Hepatocyte (in vitro differentiated cells): ENCODE measurements around the gene MORC2. TPM values are rescaled to one million over a fixed set of nuclear protein-coding genes. Genes with fewer than 3 reads are reported as not detected.

Experiments
- DNase-seq: peaks from one replicate; pipeline ENCODE4 v3.0.0-alpha.2; 2016; ENCODE audit warnings: low spot score
- H2AFZ ChIP-seq: fragments of 200-600 bp; sonication (generic); 2 replicates; pipeline ENCODE4 v1.6.0; 2016; ENCODE audit warnings: antibody characterized with exemption, mild to moderate bottlenecking
- H3K27ac ChIP-seq: fragments of 200-600 bp; sonication (generic); 2 replicates; pipeline ENCODE4 v1.5.1; 2016; ENCODE audit warnings: mild to moderate bottlenecking
- H3K27me3 ChIP-seq: fragments of 200-600 bp; sonication (generic); 2 replicates; pipeline ENCODE4 v1.6.1; 2016
- H3K36me3 ChIP-seq: fragments of 200-600 bp; sonication (generic); replicated peaks from 2 replicates; pipeline ENCODE4 v1.5.1; 2016; ENCODE audit warnings: low read depth; ENCODE audit not compliant: insufficient read depth
- H3K4me1 ChIP-seq: fragments of 200-600 bp; sonication (generic); 2 replicates; pipeline ENCODE4 v1.5.1; 2016; ENCODE audit warnings: mild to moderate bottlenecking, moderate library complexity; ENCODE audit not compliant: insufficient read depth
- H3K4me2 ChIP-seq: fragments of 200-600 bp; sonication (generic); 2 replicates; pipeline ENCODE4 v1.6.0; 2016
- H3K4me3 ChIP-seq: fragments of 200-600 bp; sonication (generic); 2 replicates; pipeline ENCODE4 v1.5.1; 2016; ENCODE audit warnings: mild to moderate bottlenecking
- H3K79me2 ChIP-seq: fragments of 200-600 bp; sonication (generic); 2 replicates; pipeline ENCODE4 v1.6.0; 2017; ENCODE audit warnings: mild to moderate bottlenecking
- H3K9me2 ChIP-seq: fragments of 200-600 bp; sonication (generic); replicated peaks from 2 replicates; pipeline ENCODE4 v1.6.0; 2017; ENCODE audit warnings: mild to moderate bottlenecking; ENCODE audit not compliant: insufficient read depth
- H3K9me3 ChIP-seq: fragments of 200-600 bp; sonication (generic); 2 replicates; pipeline ENCODE4 v1.5.1; 2016; ENCODE audit warnings: low read depth, mild to moderate bottlenecking
- H4K20me1 ChIP-seq: fragments of 200-600 bp; sonication (generic); 2 replicates; pipeline ENCODE4 v1.6.0; 2016; ENCODE audit warnings: mild to moderate bottlenecking; ENCODE audit not compliant: insufficient read depth, poor library complexity, severe bottlenecking
- EZH2 ChIP-seq: fragments of 200-600 bp; sonication (generic); IDR thresholded peaks from 2 replicates; pipeline ENCODE4 v1.6.1; 2016; ENCODE audit warnings: antibody characterized with exemption, mild to moderate bottlenecking, borderline replicate concordance
- EZH2phosphoT487 ChIP-seq: fragments of 200-600 bp; sonication (generic); IDR thresholded peaks from one replicate; pipeline ENCODE4 v1.6.1; 2018; ENCODE audit warnings: antibody characterized with exemption, mild to moderate bottlenecking, low read depth, moderate library complexity; ENCODE audit not compliant: unreplicated experiment, severe bottlenecking
- WGBS: methylation state at CpG from one replicate; pipeline ENCODE4 v1.1.6; 2016; ENCODE audit warnings: low lambda C conversion rate; ENCODE audit errors: missing lambda C conversion rate; 5-methylcytosine and 5-hydroxymethylcytosine counted together
- polyA plus RNA-seq: library from polyadenylated mRNA; unstranded; fragments of >200 nt; fragmentation: Nextera tagmentation; extraction: Ambion mirVana; gene quantifications from 2 replicates; pipeline ENCODE4 v1.2.1, GENCODE V29; 2016
- total RNA-seq: library from RNA; depleted of rRNA; stranded (reverse); fragments of >200 nt; gene quantifications from 2 replicates; pipeline ENCODE4 v1.2.3, GENCODE V29; 2014
- TF ChIP-seq, protein P1 (sequence below): fragments of 200-600 bp; sonication (generic); IDR thresholded peaks from 2 replicates; pipeline ENCODE4 v1.5.1; 2016; ENCODE audit warnings: antibody characterized with exemption, mild to moderate bottlenecking; ENCODE audit not compliant: poor library complexity

The MORC2 gene
- total and polyA plus RNA-seq, 2 experiments from 2014 or later = 15.6 to 24.0 TPM

DNA sequence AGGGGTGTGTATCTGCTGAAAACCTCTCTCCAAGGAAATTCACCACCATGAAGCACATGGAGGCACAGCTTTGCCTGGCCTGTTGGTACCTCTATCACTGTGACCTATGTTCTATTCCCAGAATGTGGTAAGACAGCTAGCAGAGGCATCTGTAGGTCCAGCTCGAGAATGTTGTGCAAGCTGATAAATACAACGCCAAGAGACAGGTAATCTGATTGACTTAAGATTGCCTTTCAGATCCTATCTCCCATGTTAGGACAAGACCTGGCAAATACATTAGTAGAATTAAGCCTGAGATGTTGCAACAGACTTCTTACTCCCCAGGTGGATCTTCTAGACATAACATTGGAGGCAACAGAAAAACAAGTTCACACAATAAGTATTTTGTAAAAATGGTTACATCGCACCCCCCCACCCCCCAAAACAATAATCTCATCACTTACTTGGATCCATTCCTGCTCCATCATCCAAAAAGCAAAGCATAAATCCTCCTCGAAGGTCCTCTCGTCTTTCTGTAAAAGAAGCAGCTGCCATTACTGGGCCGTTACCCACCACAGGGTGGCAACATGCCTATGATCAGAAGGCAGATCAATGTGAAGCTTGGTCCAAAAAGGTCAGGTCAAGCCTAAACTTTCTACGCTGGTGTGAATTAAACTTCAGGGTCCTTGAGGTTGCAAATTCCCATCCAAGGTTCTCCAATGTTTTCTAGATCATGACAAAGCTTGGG, 18.5 kb downstream of the MORC2 start:
- H3K9me2 ChIP-seq = no peaks in the 10 kb centered on the region
- H3K9me3 ChIP-seq = no peaks in the 10 kb centered on the region
- no peak overlapping the region for H3K4me3 ChIP-seq
- peaks cover 3% of the 10 kb centered on the region for H3K36me3 ChIP-seq
- WGBS = 83% methylated on average over 7 of the region's 7 CpGs
- H4K20me1 ChIP-seq = no peaks in the 10 kb centered on the region
- no peak overlapping the region for H3K4me2 ChIP-seq
- H2AFZ ChIP-seq = no peak overlapping the region
- no peak for DNase-seq
- TF ChIP-seq, protein P1, sequence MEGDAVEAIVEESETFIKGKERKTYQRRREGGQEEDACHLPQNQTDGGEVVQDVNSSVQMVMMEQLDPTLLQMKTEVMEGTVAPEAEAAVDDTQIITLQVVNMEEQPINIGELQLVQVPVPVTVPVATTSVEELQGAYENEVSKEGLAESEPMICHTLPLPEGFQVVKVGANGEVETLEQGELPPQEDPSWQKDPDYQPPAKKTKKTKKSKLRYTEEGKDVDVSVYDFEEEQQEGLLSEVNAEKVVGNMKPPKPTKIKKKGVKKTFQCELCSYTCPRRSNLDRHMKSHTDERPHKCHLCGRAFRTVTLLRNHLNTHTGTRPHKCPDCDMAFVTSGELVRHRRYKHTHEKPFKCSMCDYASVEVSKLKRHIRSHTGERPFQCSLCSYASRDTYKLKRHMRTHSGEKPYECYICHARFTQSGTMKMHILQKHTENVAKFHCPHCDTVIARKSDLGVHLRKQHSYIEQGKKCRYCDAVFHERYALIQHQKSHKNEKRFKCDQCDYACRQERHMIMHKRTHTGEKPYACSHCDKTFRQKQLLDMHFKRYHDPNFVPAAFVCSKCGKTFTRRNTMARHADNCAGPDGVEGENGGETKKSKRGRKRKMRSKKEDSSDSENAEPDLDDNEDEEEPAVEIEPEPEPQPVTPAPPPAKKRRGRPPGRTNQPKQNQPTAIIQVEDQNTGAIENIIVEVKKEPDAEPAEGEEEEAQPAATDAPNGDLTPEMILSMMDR = no peak
- H3K27ac ChIP-seq = no peak overlapping the region
- H3K27me3 ChIP-seq = no peaks in the 10 kb centered on the region
- no peaks in the 10 kb centered on the region for H3K4me1 ChIP-seq
- peaks cover 12% of the 10 kb centered on the region for H3K79me2 ChIP-seq

GRCh38 chr22:30948930-30949342, 19.6 kb downstream of the MORC2 start:
- TF ChIP-seq EZH2phosphoT487 = no peak
- TF ChIP-seq, protein P1 = no peak
- no peak for TF ChIP-seq EZH2
- H3K79me2 ChIP-seq = peaks cover 12% of the 10 kb centered on the region
- no peaks in the 10 kb centered on the region for H3K27me3 ChIP-seq
- peaks cover 3% of the 10 kb centered on the region for H3K36me3 ChIP-seq
- H3K4me1 ChIP-seq = no peaks in the 10 kb centered on the region
- 71% methylated on average over 3 of the region's 3 CpGs for WGBS
- H3K9me3 ChIP-seq = no peaks in the 10 kb centered on the region
- no peak for DNase-seq
- H2AFZ ChIP-seq = no peak overlapping the region
- H4K20me1 ChIP-seq = no peaks in the 10 kb centered on the region
- no peak overlapping the region for H3K4me3 ChIP-seq
- H3K9me2 ChIP-seq = no peaks in the 10 kb centered on the region
- H3K27ac ChIP-seq = no peak overlapping the region
- H3K4me2 ChIP-seq = no peak overlapping the region

DNA sequence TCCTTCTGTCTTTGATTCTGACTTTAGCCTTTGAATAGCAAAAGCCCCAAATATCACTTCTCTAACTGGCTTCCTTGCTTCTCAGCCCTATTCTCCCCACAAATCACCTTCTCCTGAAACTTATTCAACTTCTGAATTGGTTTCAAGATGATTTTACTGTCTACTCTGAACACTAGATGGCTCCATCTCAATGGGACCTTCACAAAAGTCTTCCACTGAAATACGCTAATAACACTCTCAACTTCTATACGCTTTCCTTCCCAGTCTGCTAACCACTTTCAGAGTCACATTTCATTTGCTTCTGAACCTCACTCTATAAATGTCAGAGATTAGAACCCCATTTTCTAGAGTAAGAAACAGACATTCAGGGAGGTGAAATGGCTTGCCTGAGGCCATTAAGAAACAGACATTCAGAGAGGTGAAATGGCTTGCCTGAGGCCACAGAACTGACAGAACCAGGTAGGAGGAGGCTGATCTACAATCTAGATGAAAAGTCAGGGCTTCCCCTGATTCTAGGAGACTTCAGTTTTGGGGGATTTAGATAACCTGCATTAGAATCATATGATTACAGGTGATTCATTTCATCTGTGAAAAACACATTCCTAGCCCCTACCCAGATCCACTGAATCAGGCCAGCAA, 20.6 kb downstream of the MORC2 start:
- H3K79me2 ChIP-seq = peaks cover 12% of the 10 kb centered on the region
- TF ChIP-seq, protein P1 = peak; percentile 84
- TF ChIP-seq EZH2 = no peak
- H4K20me1 ChIP-seq = no peaks in the 10 kb centered on the region
- no peaks in the 10 kb centered on the region for H3K27me3 ChIP-seq
- no peak overlapping the region for H3K4me3 ChIP-seq
- H2AFZ ChIP-seq = no peak overlapping the region
- peak; percentile 70 for DNase-seq
- no peak overlapping the region for H3K27ac ChIP-seq
- H3K4me1 ChIP-seq = no peaks in the 10 kb centered on the region
- H3K36me3 ChIP-seq = peaks cover 3% of the 10 kb centered on the region
- H3K4me2 ChIP-seq = no peak overlapping the region
- no peaks in the 10 kb centered on the region for H3K9me2 ChIP-seq
- WGBS = 27% methylated on average over 2 of the region's 2 CpGs
- no peaks in the 10 kb centered on the region for H3K9me3 ChIP-seq
